ENCODE results near the gene NUP42.

NUP42 gene, protein sequence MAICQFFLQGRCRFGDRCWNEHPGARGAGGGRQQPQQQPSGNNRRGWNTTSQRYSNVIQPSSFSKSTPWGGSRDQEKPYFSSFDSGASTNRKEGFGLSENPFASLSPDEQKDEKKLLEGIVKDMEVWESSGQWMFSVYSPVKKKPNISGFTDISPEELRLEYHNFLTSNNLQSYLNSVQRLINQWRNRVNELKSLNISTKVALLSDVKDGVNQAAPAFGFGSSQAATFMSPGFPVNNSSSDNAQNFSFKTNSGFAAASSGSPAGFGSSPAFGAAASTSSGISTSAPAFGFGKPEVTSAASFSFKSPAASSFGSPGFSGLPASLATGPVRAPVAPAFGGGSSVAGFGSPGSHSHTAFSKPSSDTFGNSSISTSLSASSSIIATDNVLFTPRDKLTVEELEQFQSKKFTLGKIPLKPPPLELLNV

GRCh38 chr7:23181684-23182553, at the start of gene NUP42:
Gene NUP42 (plus strand): TSS chr7:23182048. CDS start chr7:23182086, 38 bp downstream.
- peaks cover 21% of the 10 kb centered on the region for H3K36me3 ChIP-seq (ENCODE audit: insufficient read depth, low read length)
- peak within 1 kb of the TSS; percentile 78 for H3K4me3 ChIP-seq
- TF ChIP-seq POLR2AphosphoS5 (IDR thresholded peaks at IDR 0.05; ENCODE audit: borderline replicate concordance, low read depth, low read length), result peak; percentile 89
- no peak for TF ChIP-seq EZH2 (IDR thresholded peaks at IDR 0.05)
- peak; percentile 10 for TF ChIP-seq FOXP2 (optimal IDR thresholded peaks at IDR 0.05; ENCODE audit: control extremely low read depth, extremely low read length, insufficient read depth)
- H3K9ac ChIP-seq (ENCODE audit: insufficient read length), result peak within 1 kb of the TSS; percentile 80
- DNase-seq (ENCODE audit: low read depth, low spot score), result peak; percentile 87
- H3K27ac ChIP-seq, result peak within 1 kb of the TSS; percentile 71
- no peaks in the 10 kb centered on the region for H3K9me3 ChIP-seq (ENCODE audit: low read depth, low read length)

- Histone ChIP-seq H3K27ac (no peak overlapping the region), H3K9ac (ENCODE audit: insufficient read length) (no peak overlapping the region), H3K36me3 (ENCODE audit: insufficient read depth, low read length) (peaks cover 4% of the 10 kb centered on the region; the same call in 1 of the 2 replicates), H3K9me3 (ENCODE audit: low read depth, low read length) (no peaks in the 10 kb centered on the region), H3K4me3 (no peak overlapping the region)
- no peak for DNase-seq (ENCODE audit: low read depth, low spot score)
- TF ChIP-seq FOXP2 (optimal IDR thresholded peaks at IDR 0.05; ENCODE audit: control extremely low read depth, extremely low read length, insufficient read depth), result no peak
- TF ChIP-seq EZH2 (IDR thresholded peaks at IDR 0.05), result no peak
- no peak for TF ChIP-seq POLR2AphosphoS5 (IDR thresholded peaks at IDR 0.05; ENCODE audit: borderline replicate concordance, low read depth, low read length)
Observed at GRCh38 chr7:23133797-23134196, 48.1 kb upstream of the NUP42 start.

DNA sequence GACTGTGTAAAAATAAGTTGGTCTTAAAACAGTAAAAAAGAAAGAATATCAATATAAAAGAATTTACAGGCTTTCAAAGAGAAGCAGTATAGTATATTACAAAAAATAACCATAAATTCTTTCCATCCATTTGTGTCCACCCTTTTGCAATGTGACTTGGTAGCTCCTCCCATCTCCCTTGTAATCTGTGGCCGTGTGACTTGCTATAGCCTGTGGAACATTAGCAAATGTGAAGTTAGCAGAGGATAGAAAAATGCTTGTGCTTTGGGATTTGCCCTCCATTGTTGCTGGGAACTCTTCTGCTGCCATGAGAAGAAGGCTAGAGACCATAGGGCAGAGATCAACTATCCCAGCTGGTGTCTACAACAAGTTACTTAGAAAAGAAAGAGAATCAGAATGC, 46.1 kb upstream of the NUP42 start:
- no peak overlapping the region for H3K27ac ChIP-seq
- H3K36me3 ChIP-seq (ENCODE audit: insufficient read depth, low read length), result no peaks in the 10 kb centered on the region
- DNase-seq (ENCODE audit: low read depth, low spot score), result no peak
- no peak overlapping the region for H3K9ac ChIP-seq (ENCODE audit: insufficient read length)
- H3K4me3 ChIP-seq, result no peak overlapping the region
- no peak for TF ChIP-seq FOXP2 (optimal IDR thresholded peaks at IDR 0.05; ENCODE audit: control extremely low read depth, extremely low read length, insufficient read depth)
- TF ChIP-seq POLR2AphosphoS5 (IDR thresholded peaks at IDR 0.05; ENCODE audit: borderline replicate concordance, low read depth, low read length), result no peak
- no peak for TF ChIP-seq EZH2 (IDR thresholded peaks at IDR 0.05)
- H3K9me3 ChIP-seq (ENCODE audit: low read depth, low read length), result no peaks in the 10 kb centered on the region

- Histone ChIP-seq H3K9ac (ENCODE audit: insufficient read length) (no peak overlapping the region), H3K4me3 (no peak overlapping the region), H3K9me3 (ENCODE audit: low read depth, low read length) (no peaks in the 10 kb centered on the region), H3K36me3 (ENCODE audit: insufficient read depth, low read length) (peaks cover 1% of the 10 kb centered on the region; the same call in 1 of the 2 replicates), H3K27ac (no peak overlapping the region)
- TF ChIP-seq POLR2AphosphoS5 (IDR thresholded peaks at IDR 0.05; ENCODE audit: borderline replicate concordance, low read depth, low read length) (no peak), FOXP2 (optimal IDR thresholded peaks at IDR 0.05; ENCODE audit: control extremely low read depth, extremely low read length, insufficient read depth) (no peak), EZH2 (IDR thresholded peaks at IDR 0.05) (no peak)
- DNase-seq (ENCODE audit: low read depth, low spot score), result no peak
Observed at GRCh38 chr7:23136216-23136615, 45.6 kb upstream of the NUP42 start.

DNA sequence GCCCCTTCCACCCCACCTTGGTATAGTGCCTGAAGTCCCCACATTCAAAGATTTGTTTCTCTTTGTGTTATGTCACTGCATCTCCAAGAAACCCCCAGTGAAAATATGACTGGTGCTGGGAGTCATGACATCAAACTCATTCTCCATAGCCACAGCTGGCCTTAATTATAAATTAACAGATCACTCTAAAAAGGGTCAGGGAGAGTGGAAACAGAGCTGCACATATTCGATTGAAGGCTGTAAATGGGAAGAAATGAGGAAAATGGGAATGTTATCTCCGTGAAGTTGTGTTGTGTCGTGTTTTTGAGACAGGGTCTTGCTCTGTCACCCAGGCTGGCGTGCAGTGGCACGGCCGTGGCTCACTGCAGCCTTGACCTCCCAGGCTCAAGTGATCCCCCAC, 24.2 kb upstream of the NUP42 start:
- 0 out of 2 replicates have a peak, but pooled peaks cover 1% of the 10 kb centered on the region for H3K36me3 ChIP-seq (ENCODE audit: insufficient read depth, low read length)

DNA sequence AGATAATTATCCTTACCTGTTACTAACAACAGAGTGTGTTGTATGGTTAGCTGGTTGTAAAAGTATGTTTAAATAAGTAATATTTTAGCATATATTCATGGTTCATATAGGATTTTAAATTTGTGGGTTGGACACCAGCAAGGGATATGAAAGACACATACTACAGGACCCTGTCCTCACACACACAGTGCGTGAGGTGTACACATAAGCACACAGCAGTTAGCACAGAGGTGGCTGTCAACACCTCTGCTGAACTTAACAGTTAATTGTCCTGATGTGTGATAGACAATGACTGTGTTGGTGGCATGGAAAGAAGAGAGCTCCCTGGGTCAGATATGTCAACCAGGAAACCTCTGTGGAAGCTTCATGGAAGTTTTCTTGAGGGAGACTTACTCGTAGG, 23.3 kb upstream of the NUP42 start:
- Histone ChIP-seq H3K36me3 (ENCODE audit: insufficient read depth, low read length) (no peaks in the 10 kb centered on the region), H3K4me3 (no peak overlapping the region), H3K9me3 (ENCODE audit: low read depth, low read length) (no peaks in the 10 kb centered on the region), H3K9ac (ENCODE audit: insufficient read length) (no peak overlapping the region), H3K27ac (no peak overlapping the region)
- no peak for DNase-seq (ENCODE audit: low read depth, low spot score)
- TF ChIP-seq POLR2AphosphoS5 (IDR thresholded peaks at IDR 0.05; ENCODE audit: borderline replicate concordance, low read depth, low read length), result no peak
- TF ChIP-seq EZH2 (IDR thresholded peaks at IDR 0.05), result no peak
- TF ChIP-seq FOXP2 (optimal IDR thresholded peaks at IDR 0.05; ENCODE audit: control extremely low read depth, extremely low read length, insufficient read depth), result no peak

More for the DNA sequence above, 24.2 kb upstream of the NUP42 start:
- Histone ChIP-seq H3K9me3 (ENCODE audit: low read depth, low read length) (no peaks in the 10 kb centered on the region), H3K4me3 (no peak overlapping the region), H3K9ac (ENCODE audit: insufficient read length) (no peak overlapping the region), H3K27ac (no peak overlapping the region)
- TF ChIP-seq FOXP2 (optimal IDR thresholded peaks at IDR 0.05; ENCODE audit: control extremely low read depth, extremely low read length, insufficient read depth), result no peak
- TF ChIP-seq EZH2 (IDR thresholded peaks at IDR 0.05), result no peak
- no peak for TF ChIP-seq POLR2AphosphoS5 (IDR thresholded peaks at IDR 0.05; ENCODE audit: borderline replicate concordance, low read depth, low read length)
- no peak for DNase-seq (ENCODE audit: low read depth, low spot score)

GRCh38 chr7:23161482-23161881, 20.4 kb upstream of the NUP42 start:
- Histone ChIP-seq H3K9me3 (ENCODE audit: low read depth, low read length) (no peaks in the 10 kb centered on the region), H3K4me3 (no peak overlapping the region), H3K36me3 (ENCODE audit: insufficient read depth, low read length) (no peaks in the 10 kb centered on the region), H3K27ac (no peak overlapping the region), H3K9ac (ENCODE audit: insufficient read length) (no peak overlapping the region)
- no peak for TF ChIP-seq FOXP2 (optimal IDR thresholded peaks at IDR 0.05; ENCODE audit: control extremely low read depth, extremely low read length, insufficient read depth)
- TF ChIP-seq POLR2AphosphoS5 (IDR thresholded peaks at IDR 0.05; ENCODE audit: borderline replicate concordance, low read depth, low read length), result no peak
- no peak for TF ChIP-seq EZH2 (IDR thresholded peaks at IDR 0.05)
- no peak for DNase-seq (ENCODE audit: low read depth, low spot score)

DNA sequence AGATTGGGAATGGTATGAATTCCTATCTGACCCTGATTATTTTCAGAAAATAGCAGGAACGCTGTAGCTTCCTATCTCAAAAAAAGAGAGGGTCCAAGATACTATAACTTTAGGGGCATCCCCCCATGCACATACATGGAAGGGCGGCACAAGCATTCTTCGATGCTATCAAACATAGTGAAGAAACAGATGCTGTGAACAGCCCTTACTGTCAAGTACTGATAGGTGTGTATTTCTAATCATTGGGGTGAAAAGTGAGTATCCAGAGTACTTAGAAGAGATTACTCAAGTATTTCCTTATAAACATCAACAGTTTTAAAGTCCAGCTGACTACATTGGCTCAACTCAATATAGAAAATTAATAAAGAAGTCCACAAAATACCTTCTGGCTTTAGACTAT, 17.0 kb upstream of the NUP42 start:
- Histone ChIP-seq H3K9me3 (ENCODE audit: low read depth, low read length) (no peaks in the 10 kb centered on the region), H3K4me3 (no peak overlapping the region), H3K9ac (ENCODE audit: insufficient read length) (no peak overlapping the region), H3K36me3 (ENCODE audit: insufficient read depth, low read length) (no peaks in the 10 kb centered on the region), H3K27ac (no peak overlapping the region)
- no peak for DNase-seq (ENCODE audit: low read depth, low spot score)
- TF ChIP-seq POLR2AphosphoS5 (IDR thresholded peaks at IDR 0.05; ENCODE audit: borderline replicate concordance, low read depth, low read length) (no peak), EZH2 (IDR thresholded peaks at IDR 0.05) (no peak), FOXP2 (optimal IDR thresholded peaks at IDR 0.05; ENCODE audit: control extremely low read depth, extremely low read length, insufficient read depth) (no peak)
